ENCODE results near the gene STMP1.
A peak's percentile ranks its signal among the peaks of the same experiment; 100 is the strongest.

The STMP1 gene

DNA sequence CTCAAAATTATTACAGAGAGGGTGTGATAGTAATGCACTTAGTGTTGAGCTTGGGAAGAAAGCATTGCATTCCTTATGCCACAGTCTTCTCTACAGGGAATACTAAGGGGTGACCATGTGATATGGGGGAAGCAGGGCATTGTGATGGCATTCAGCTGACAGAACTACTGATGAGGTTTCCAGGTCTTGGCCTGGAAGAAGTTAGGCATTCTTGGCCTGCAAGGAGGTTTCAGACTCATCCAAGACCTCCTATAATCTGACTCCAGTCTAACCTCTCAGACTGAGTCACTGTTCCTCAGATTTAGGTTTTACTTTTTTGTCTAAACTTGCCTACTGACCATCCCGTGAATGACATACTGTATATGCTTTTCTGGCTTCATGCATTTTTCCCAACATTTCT, 7.9 kb downstream of the STMP1 start:
- in situ Hi-C loops (cut with MboI; ENCODE audit: low pct_unique_long_range_greater_than_20kb, low sequenced_read_pairs, unreplicated experiment), result loop anchor here (10.0 kb wide), 1 partner anchor 335 kb away; no protein-coding TSS in a partner anchor
- TF ChIP-seq, protein P1, sequence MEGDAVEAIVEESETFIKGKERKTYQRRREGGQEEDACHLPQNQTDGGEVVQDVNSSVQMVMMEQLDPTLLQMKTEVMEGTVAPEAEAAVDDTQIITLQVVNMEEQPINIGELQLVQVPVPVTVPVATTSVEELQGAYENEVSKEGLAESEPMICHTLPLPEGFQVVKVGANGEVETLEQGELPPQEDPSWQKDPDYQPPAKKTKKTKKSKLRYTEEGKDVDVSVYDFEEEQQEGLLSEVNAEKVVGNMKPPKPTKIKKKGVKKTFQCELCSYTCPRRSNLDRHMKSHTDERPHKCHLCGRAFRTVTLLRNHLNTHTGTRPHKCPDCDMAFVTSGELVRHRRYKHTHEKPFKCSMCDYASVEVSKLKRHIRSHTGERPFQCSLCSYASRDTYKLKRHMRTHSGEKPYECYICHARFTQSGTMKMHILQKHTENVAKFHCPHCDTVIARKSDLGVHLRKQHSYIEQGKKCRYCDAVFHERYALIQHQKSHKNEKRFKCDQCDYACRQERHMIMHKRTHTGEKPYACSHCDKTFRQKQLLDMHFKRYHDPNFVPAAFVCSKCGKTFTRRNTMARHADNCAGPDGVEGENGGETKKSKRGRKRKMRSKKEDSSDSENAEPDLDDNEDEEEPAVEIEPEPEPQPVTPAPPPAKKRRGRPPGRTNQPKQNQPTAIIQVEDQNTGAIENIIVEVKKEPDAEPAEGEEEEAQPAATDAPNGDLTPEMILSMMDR (IDR thresholded peaks at IDR 0.05; ENCODE audit: extremely low read depth, insufficient read depth, missing control alignments), result no peak
- DNase-seq (ENCODE audit: low spot score), result no peak

DNA sequence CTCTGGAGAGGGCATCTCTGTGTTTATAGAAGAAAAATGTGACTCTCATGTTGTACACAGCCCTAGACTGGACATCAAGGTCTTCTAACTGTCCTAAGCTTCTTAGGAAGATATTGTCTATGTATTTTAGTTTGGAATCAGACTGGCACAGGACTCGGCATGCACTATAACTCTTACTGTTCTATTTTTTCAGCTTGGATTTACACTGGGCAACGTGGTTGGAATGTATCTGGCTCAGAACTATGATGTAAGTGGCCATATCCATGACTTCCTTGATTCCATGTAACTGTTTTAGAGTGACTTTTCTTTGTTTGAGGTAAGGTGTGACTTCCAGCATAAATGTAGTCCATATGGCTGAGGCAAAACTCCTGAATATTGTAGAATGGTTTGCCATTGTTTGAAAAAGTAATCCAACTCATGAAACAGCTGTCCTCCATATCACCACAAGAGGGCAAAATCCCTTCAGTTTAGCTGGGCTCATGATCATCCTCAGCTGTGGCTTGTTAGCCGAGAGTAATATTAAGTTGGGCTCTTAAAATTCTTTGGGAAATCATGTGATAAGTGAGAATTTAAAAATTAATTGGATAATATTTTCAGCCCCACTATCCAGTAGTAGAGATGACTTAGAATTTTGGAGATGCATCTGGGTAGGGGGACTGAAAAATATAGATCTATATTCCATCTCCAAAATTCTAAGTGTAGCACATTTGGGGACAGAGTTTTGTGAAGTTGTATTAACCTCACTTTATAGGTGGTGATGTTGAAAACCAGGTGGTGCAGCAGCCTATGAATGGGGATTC, 10.4 kb downstream of the STMP1 start:
- in situ Hi-C loops (cut with MboI; ENCODE audit: low pct_unique_long_range_greater_than_20kb, low sequenced_read_pairs, unreplicated experiment), result loop anchor here (10.0 kb wide), 1 partner anchor 332 kb away; no protein-coding TSS in a partner anchor
- TF ChIP-seq, protein P1 (IDR thresholded peaks at IDR 0.05; ENCODE audit: extremely low read depth, insufficient read depth, missing control alignments), result peak; percentile 65
- peak; percentile 51 for DNase-seq (ENCODE audit: low spot score)

DNA sequence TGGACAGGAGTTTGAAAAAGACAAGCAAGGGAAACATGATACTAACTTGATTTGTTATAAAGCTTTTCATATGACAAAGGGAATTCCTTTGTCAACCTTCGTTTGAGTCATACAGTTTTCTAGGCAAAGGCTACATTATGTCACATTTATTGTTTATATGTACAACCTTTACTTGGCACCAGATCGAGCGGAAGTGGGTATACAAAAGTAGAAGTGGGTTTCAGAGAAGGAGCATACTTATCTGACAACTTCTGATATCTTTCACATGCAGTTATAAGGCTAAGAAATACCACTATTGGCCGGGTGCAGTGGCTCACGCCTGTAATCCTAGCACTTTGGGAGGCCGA, 11.0 kb downstream of the STMP1 start:
- no peak for DNase-seq (ENCODE audit: low spot score)
- TF ChIP-seq, protein P1 (IDR thresholded peaks at IDR 0.05; ENCODE audit: extremely low read depth, insufficient read depth, missing control alignments), result no peak

DNA sequence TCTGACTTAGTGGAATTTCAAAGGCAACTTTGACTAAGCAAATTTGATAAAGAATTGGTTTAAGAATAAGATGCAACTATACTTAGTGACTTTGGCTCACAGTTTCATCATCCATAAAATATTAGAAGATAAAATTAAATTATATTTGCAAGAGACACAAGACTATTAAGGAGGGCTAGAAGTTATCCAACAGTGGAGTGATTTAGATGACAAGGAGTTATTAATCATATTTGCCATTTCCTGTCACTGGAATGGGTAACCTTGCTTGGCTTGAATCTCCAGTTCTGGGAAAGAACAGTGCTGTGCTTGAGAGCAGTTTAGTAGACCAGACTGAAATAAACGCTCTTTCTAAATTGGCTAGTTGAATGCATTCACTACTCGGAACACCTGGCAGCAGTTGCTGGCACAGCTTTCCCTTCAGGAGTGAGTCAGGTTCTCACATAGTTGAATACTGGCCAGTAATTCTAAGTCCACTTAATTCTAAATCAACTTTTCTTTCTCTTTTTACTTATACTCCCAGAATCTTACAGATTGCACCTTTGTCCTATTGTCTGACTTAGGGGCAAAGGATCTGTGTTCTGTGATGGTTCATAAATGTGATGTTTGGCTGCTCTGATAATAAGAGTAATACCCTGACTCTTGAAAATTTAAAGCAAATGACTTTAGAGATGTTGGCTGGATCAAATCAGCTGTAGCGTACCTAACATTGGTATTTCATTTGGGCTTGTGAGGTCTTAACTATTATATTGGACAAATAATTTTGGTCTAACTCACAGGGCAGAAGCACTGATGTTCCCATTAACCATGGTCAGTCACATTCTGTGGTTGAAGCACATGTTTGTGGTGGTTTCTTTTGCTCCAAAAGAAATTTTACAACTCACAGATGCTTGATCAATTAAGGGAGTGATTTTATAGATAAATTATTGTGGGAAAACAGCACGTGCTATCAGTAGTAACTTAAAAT, 16.6 kb downstream of the STMP1 start:
- DNase-seq (ENCODE audit: low spot score), result no peak
- in situ Hi-C loops (cut with MboI; ENCODE audit: low pct_unique_long_range_greater_than_20kb, low sequenced_read_pairs, unreplicated experiment), result loop anchor here (10.0 kb wide), 1 partner anchor 326 kb away; no protein-coding TSS in a partner anchor
- TF ChIP-seq, protein P1 (IDR thresholded peaks at IDR 0.05; ENCODE audit: extremely low read depth, insufficient read depth, missing control alignments), result no peak

More for the DNA sequence above, 11.0 kb downstream of the STMP1 start:
- in situ Hi-C loops (cut with MboI; ENCODE audit: low pct_unique_long_range_greater_than_20kb, low sequenced_read_pairs, unreplicated experiment), result loop anchor here (10.0 kb wide), 1 partner anchor 331 kb away; no protein-coding TSS in a partner anchor

DNA sequence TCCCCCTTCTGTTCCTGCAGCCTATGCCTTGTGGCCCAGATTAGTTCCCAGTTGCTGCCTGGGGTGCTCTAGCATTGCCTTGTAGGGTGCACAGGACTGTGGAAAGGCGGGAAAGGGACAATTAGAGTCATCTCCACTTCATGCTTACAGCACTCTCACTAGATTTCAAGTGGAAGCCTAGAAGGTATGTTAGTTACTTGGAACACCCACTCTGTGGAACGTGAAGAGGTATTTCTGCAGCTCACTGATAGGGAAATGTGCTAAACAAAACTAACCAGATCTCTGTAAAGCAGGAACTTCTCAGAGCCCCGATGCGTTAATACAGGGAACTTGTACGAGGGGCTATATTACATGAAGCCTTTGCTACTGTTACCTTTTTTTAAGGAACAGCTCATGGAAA, 19.4 kb downstream of the STMP1 start:
- in situ Hi-C loops (cut with MboI; ENCODE audit: low pct_unique_long_range_greater_than_20kb, low sequenced_read_pairs, unreplicated experiment), result no loop called here
- TF ChIP-seq, protein P1 (IDR thresholded peaks at IDR 0.05; ENCODE audit: extremely low read depth, insufficient read depth, missing control alignments), result no peak

DNA sequence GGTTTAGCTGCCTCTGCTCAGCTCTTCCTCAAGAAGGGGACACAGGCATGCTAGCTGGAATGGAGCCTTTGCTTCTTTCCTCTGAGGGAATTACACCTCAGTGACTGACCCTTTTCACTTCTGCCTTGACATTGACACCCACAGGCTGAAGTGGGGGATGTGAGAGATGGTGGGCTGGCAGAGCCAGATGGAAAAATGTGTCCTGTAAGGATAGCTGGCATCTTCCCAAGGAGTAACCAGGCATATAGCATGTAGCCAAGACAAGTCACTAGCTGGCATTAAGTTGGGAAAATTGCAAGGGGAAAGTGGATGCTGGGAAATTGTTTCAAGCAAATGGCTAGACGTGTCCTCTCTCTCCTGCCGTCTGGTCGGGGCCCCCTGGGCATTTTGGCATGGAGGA, 19.9 kb downstream of the STMP1 start:
- DNase-seq (ENCODE audit: low spot score), result no peak
- in situ Hi-C loops (cut with MboI; ENCODE audit: low pct_unique_long_range_greater_than_20kb, low sequenced_read_pairs, unreplicated experiment), result no loop called here
- TF ChIP-seq, protein P1 (IDR thresholded peaks at IDR 0.05; ENCODE audit: extremely low read depth, insufficient read depth, missing control alignments), result no peak

More for the DNA sequence above, 19.4 kb downstream of the STMP1 start:
- no peak for DNase-seq (ENCODE audit: low spot score)
